ENCODE data around the gene CHRNG. TPM values are rescaled to one million over a fixed set of nuclear protein-coding genes. Genes with fewer than 3 reads are reported as not detected.

The CHRNG gene
- total RNA-seq, 1 donor from 2014 or later = not detected

GRCh38 chr2:232573042-232573441 lies 33.5 kb downstream of the CHRNG start:
- Histone ChIP-seq H3K36me3 (peaks cover 88% of the 10 kb centered on the region), H3K27ac (replicated peaks) (no peak overlapping the region), H3K4me3 (no peak overlapping the region), H3K4me1 (peaks cover 19% of the 10 kb centered on the region), H3K9me3 (replicated peaks) (no peaks in the 10 kb centered on the region), H3K27me3 (ENCODE audit: low read depth) (no peaks in the 10 kb centered on the region)
- DNase-seq = no peak
- intact Hi-C loops (cut with micrococcal nuclease) = no loop called here
- no peak for TF ChIP-seq CTCF (IDR thresholded peaks at IDR 0.05; ENCODE audit: borderline replicate concordance)

DNA sequence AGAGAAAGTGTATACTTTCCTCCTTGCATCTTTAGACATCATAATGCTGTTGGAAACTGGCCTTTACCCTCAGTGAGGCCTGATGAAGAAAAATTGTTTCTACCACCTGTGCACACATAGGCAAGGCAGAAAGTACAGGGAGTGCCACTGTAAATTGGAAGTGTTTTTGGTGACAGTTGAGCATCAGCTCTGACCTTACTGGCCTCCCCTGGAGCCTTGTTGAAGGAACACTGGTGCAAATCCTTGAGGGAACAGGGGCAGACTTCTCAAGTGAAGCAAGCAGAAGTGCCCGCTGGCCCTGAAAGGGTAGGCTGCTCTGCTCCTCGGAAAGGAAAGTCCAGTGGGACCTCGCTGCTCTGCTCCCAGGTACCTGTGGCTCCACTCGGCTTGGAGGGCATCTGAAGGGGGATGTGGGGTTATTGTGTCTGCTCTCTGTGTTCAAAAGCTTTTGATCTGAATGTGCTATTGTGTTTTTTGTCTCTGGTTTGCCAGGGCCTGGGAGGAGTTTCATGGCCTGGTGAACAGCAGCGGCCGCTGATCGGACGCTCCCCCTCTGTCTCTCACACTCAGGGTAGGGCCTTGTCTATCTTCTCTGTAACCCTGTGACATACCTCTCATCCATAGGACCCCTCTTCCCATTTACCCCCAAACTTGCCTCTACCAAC lies 34.4 kb downstream of the CHRNG start:
- Histone ChIP-seq H3K27ac (replicated peaks) (no peak overlapping the region), H3K9me3 (replicated peaks) (no peaks in the 10 kb centered on the region), H3K27me3 (ENCODE audit: low read depth) (no peaks in the 10 kb centered on the region), H3K4me1 (peaks cover 15% of the 10 kb centered on the region), H3K36me3 (peaks cover 81% of the 10 kb centered on the region), H3K4me3 (no peak overlapping the region)
- TF ChIP-seq CTCF (IDR thresholded peaks at IDR 0.05; ENCODE audit: borderline replicate concordance) = no peak
- intact Hi-C loops (cut with micrococcal nuclease) = no loop called here
- DNase-seq = no peak

- TF ChIP-seq CTCF (IDR thresholded peaks at IDR 0.05; ENCODE audit: borderline replicate concordance) = no peak
- no peak for DNase-seq
- Histone ChIP-seq H3K36me3 (peaks cover 71% of the 10 kb centered on the region), H3K4me1 (peaks cover 15% of the 10 kb centered on the region), H3K9me3 (replicated peaks) (no peaks in the 10 kb centered on the region), H3K4me3 (no peak overlapping the region), H3K27me3 (ENCODE audit: low read depth) (no peaks in the 10 kb centered on the region), H3K27ac (replicated peaks) (no peak overlapping the region)
- intact Hi-C loops (cut with micrococcal nuclease) = no loop called here
Measured at GRCh38 chr2:232574674-232575403, 35.3 kb downstream of the CHRNG start.

GRCh38 chr2:232575404-232575746 lies 35.9 kb downstream of the CHRNG start:
- intact Hi-C loops (cut with micrococcal nuclease) = no loop called here
- H3K36me3 ChIP-seq = peaks cover 66% of the 10 kb centered on the region

DNA sequence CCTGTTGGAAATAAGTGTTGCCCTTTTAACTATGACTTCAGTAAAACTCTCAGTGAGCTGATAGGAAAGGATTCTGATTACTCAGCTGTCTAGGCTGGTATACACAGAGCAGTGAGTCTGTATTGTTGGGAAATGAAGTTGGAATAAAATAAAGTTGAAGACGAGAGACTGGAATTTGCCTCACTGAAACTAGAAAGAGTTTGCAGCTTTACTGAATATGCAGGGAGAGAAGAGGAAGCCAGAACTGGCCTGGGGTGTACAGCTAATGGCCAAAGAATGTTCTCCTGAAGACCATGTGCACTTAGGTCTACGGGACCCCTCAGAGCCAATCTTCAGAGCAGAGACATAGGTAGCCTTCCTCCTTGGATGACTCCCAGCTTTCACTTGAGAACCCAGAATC lies 37.5 kb downstream of the CHRNG start:
- intact Hi-C loops (cut with micrococcal nuclease) = no loop called here
- H3K27me3 ChIP-seq (ENCODE audit: low read depth) = no peaks in the 10 kb centered on the region
- no peak for DNase-seq
- TF ChIP-seq CTCF (IDR thresholded peaks at IDR 0.05; ENCODE audit: borderline replicate concordance) = no peak
- H3K36me3 ChIP-seq = peaks cover 68% of the 10 kb centered on the region
- peaks cover 19% of the 10 kb centered on the region for H3K4me1 ChIP-seq
- no peak overlapping the region for H3K27ac ChIP-seq (replicated peaks)
- H3K9me3 ChIP-seq (replicated peaks) = no peaks in the 10 kb centered on the region
- no peak overlapping the region for H3K4me3 ChIP-seq

More at GRCh38 chr2:232575404-232575746, 35.9 kb downstream of the CHRNG start:
- no peak overlapping the region for H3K4me3 ChIP-seq
- no peak overlapping the region for H3K27ac ChIP-seq (replicated peaks)
- H3K27me3 ChIP-seq (ENCODE audit: low read depth) = no peaks in the 10 kb centered on the region
- peaks cover 15% of the 10 kb centered on the region for H3K4me1 ChIP-seq
- DNase-seq = no peak
- no peaks in the 10 kb centered on the region for H3K9me3 ChIP-seq (replicated peaks)
- no peak for TF ChIP-seq CTCF (IDR thresholded peaks at IDR 0.05; ENCODE audit: borderline replicate concordance)
